ENCODE data around the gene MMP17. TPM values are rescaled to one million over a fixed set of nuclear protein-coding genes. Genes with fewer than 3 reads are reported as not detected.

MMP17 gene
- total RNA-seq, 2 donors from 2014 or later = not detected

- H3K4me1 Mint-ChIP-seq (ENCODE audit: low read depth) = no peaks in the 10 kb centered on the region
- ATAC-seq (replicated peaks in 1 of 2) = no peak
- no peak overlapping the region for H3K4me3 Mint-ChIP-seq
- H3K36me3 Mint-ChIP-seq (ENCODE audit: insufficient read depth in 2 of 2) = peaks cover 3 to 23% of the 10 kb centered on the region in 2 donors
- no peaks in the 10 kb centered on the region for H3K27me3 Mint-ChIP-seq (ENCODE audit: low read depth)
- no peak overlapping the region for H3K27ac Mint-ChIP-seq
- DNase-seq = no peak
- no peaks in the 10 kb centered on the region for H3K9me3 Mint-ChIP-seq
These were observed 33.6 kb upstream of the MMP17 start for GRCh38 chr12:131794573-131794972.

DNA sequence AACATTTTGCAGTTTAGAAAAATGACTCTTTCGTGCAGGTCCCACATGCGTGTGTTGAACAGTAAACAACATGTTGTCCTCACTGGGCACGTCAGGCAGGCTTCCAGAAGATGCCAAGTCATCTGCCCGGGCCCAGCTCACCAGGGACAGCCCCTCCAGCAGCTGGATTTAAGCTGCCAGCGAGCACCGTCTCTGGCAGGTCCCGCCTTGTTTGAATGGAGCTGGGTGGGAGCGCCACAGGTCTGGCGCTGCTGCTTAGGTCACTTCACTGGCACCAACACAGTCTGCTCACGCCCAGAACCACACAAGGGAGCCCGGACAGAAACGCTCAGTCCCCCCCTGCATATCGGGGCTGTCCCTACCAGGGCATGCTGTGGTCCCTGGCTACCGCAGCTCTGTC, 33.1 kb upstream of the MMP17 start:
- Mint-ChIP-seq H3K36me3 (ENCODE audit: insufficient read depth in 2 of 2) (peaks cover under 1 to 20% of the 10 kb centered on the region in 2 donors), H3K27ac (no peak overlapping the region), H3K9me3 (no peaks in the 10 kb centered on the region), H3K27me3 (ENCODE audit: low read depth) (no peaks in the 10 kb centered on the region), H3K4me3 (no peak overlapping the region), H3K4me1 (ENCODE audit: low read depth) (no peaks in the 10 kb centered on the region)
- ATAC-seq (replicated peaks in 1 of 2) = no peak
- no peak for DNase-seq

DNA sequence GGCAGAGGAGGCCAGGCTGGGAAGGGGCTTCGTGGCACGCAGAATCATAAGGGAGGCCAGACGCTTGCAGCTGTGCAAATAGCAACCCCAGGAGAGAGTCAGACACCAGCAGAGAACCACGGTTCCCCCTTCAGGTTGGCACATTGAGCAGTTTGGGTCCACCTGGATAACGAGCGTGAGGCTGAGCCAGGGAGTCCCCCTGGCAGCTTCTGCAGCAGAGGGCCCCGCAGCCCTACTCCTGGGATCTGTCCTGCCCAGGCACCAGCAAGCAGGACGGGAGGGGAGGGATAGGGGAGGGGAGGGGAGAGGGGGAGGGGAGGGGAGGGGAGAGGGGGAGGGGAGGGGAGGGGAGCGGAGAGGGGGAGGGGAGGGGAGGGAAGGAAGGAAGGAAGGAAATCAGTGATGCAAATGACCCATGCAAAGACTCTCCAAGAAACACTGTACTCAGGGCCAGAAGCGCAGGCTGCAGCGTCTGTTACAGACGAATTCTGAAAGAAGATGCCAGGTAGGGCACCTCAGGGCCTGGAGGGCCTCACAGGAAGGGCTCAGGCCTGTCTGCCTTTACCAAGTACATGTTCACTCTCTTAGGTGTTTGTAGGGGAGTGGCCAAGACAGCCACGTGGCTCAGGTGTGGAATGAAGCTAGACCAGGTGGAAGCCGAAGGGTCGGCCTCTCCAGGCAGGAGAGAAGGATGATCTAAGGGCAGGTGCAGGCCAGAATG, 32.3 kb upstream of the MMP17 start:
- Mint-ChIP-seq H3K36me3 (ENCODE audit: insufficient read depth in 2 of 2) (peaks cover 1 to 15% of the 10 kb centered on the region in 2 donors), H3K27ac (no peak overlapping the region), H3K27me3 (ENCODE audit: low read depth) (no peaks in the 10 kb centered on the region), H3K4me1 (ENCODE audit: low read depth) (no peaks in the 10 kb centered on the region), H3K9me3 (no peaks in the 10 kb centered on the region), H3K4me3 (no peak overlapping the region)
- ATAC-seq (replicated peaks in 1 of 2) (no peak), DNase-seq (no peak)

- Mint-ChIP-seq H3K27ac (no peak overlapping the region), H3K4me1 (ENCODE audit: low read depth) (no peaks in the 10 kb centered on the region), H3K4me3 (no peak overlapping the region), H3K36me3 (ENCODE audit: insufficient read depth in 2 of 2) (peaks cover 3 to 16% of the 10 kb centered on the region in 2 donors), H3K27me3 (ENCODE audit: low read depth) (no peaks in the 10 kb centered on the region), H3K9me3 (no peaks in the 10 kb centered on the region)
- ATAC-seq (replicated peaks in 1 of 2) = no peak
- DNase-seq = no peak
These were observed 31.8 kb upstream of the MMP17 start for GRCh38 chr12:131796411-131796736.

GRCh38 chr12:131796754-131797587, 31.2 kb upstream of the MMP17 start:
- Mint-ChIP-seq H3K4me1 (ENCODE audit: low read depth) (no peaks in the 10 kb centered on the region), H3K9me3 (no peaks in the 10 kb centered on the region), H3K27me3 (ENCODE audit: low read depth) (no peaks in the 10 kb centered on the region), H3K4me3 (no peak overlapping the region), H3K36me3 (ENCODE audit: insufficient read depth in 2 of 2) (peaks cover 4 to 16% of the 10 kb centered on the region in 2 donors), H3K27ac (no peak overlapping the region)
- DNase-seq (no peak), ATAC-seq (replicated peaks in 1 of 2) (no peak)

DNA sequence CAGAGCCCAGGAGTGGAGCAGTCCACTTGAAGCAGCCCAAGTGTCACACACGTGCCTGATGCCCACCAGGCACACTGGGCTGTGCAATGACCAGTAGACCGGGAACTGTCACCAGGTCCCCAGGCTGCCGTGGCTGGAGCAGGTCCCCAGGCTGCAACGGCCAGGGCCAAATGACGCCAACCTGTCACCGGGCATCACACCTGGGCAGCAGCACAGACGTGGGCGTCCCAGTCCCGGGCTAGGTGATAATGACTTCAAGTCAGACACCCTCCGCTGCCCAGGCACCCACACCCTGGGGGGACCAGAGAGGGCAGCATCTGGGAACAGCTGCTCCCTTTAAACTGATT, 30.6 kb upstream of the MMP17 start:
- no peak overlapping the region for H3K27ac Mint-ChIP-seq
- H3K36me3 Mint-ChIP-seq (ENCODE audit: insufficient read depth in 2 of 2) = peaks cover 6 to 16% of the 10 kb centered on the region in 2 donors
- ATAC-seq (replicated peaks in 1 of 2) (peak in 1 of 2 donors; percentile 20), DNase-seq (no peak)
- no peaks in the 10 kb centered on the region for H3K9me3 Mint-ChIP-seq
- H3K4me3 Mint-ChIP-seq = no peak overlapping the region
- H3K4me1 Mint-ChIP-seq (ENCODE audit: low read depth) = no peaks in the 10 kb centered on the region
- no peaks in the 10 kb centered on the region for H3K27me3 Mint-ChIP-seq (ENCODE audit: low read depth)

DNA sequence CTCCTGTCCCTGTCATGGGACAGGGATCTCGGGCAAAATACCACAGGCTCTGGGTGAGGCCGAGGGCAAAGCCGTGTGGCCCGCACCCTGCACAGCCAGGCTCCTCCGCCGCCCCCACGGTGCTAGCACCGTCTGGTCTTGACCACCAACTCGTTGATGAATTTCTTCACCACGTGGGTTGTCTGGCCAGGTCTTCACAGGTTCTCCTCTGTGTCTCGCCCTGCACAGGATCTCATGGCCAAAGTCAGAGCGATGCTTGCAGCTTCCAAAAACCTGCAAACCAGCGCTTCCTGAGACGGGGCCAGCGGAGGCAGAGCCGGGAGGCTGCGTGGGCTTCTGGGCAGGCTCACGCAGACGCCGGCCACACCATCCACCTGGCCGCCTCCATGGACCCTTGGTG, 29.0 kb upstream of the MMP17 start:
- Mint-ChIP-seq H3K9me3 (no peaks in the 10 kb centered on the region), H3K4me1 (ENCODE audit: low read depth) (no peaks in the 10 kb centered on the region), H3K4me3 (no peak overlapping the region), H3K27ac (no peak overlapping the region), H3K36me3 (ENCODE audit: insufficient read depth in 2 of 2) (peaks cover 6 to 15% of the 10 kb centered on the region in 2 donors), H3K27me3 (ENCODE audit: low read depth) (no peaks in the 10 kb centered on the region)
- no peak for ATAC-seq (replicated peaks in 1 of 2)
- no peak for DNase-seq

GRCh38 chr12:131799828-131800593, 28.2 kb upstream of the MMP17 start:
- Mint-ChIP-seq H3K4me1 (ENCODE audit: low read depth) (no peaks in the 10 kb centered on the region), H3K9me3 (no peaks in the 10 kb centered on the region), H3K36me3 (ENCODE audit: insufficient read depth in 2 of 2) (peaks cover 6 to 15% of the 10 kb centered on the region in 2 donors), H3K4me3 (no peak overlapping the region), H3K27ac (no peak overlapping the region), H3K27me3 (ENCODE audit: low read depth) (no peaks in the 10 kb centered on the region)
- no peak for DNase-seq
- ATAC-seq (replicated peaks in 1 of 2) = no peak

DNA sequence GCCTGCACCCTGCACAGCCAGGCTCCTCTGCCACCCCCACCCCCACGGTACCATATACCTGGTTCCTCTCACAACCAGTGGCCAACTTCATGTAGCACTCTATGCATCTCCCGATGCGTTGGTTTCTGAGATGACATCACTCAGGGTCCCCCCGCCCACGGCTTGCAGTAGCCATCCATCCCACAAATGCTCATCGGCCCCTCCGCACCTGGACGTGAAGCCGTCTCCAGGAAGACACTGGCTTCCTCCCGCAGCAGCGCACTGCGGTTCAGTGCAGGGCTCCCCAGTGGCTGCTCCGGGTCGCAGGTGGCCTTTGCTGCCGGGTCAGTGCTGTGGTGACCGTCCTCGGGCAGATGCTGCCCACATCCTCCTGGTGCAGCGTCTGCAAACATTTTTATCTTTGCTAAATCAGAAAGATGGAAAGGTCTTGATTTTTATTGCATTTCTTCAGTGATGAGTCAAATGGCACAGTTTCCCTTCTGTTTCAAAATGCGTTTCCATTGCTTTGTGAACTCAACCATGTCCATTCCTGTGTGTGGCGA, 27.5 kb upstream of the MMP17 start:
- Mint-ChIP-seq H3K4me3 (no peak overlapping the region), H3K27me3 (ENCODE audit: low read depth) (no peaks in the 10 kb centered on the region), H3K4me1 (ENCODE audit: low read depth) (no peaks in the 10 kb centered on the region), H3K27ac (no peak overlapping the region), H3K9me3 (no peaks in the 10 kb centered on the region), H3K36me3 (ENCODE audit: insufficient read depth in 2 of 2) (peaks cover 6 to 15% of the 10 kb centered on the region in 2 donors)
- DNase-seq (no peak), ATAC-seq (replicated peaks in 1 of 2) (peak in 1 of 2 donors; percentile 20)

- DNase-seq (no peak), ATAC-seq (replicated peaks in 1 of 2) (no peak)
- H3K4me1 Mint-ChIP-seq (ENCODE audit: low read depth) = no peaks in the 10 kb centered on the region
- H3K27ac Mint-ChIP-seq = no peak overlapping the region
- H3K9me3 Mint-ChIP-seq = no peaks in the 10 kb centered on the region
- no peak overlapping the region for H3K4me3 Mint-ChIP-seq
- no peaks in the 10 kb centered on the region for H3K27me3 Mint-ChIP-seq (ENCODE audit: low read depth)
- peaks cover 6 to 15% of the 10 kb centered on the region in 2 donors for H3K36me3 Mint-ChIP-seq (ENCODE audit: insufficient read depth in 2 of 2)
These were observed 26.8 kb upstream of the MMP17 start for GRCh38 chr12:131801254-131801866.

DNA sequence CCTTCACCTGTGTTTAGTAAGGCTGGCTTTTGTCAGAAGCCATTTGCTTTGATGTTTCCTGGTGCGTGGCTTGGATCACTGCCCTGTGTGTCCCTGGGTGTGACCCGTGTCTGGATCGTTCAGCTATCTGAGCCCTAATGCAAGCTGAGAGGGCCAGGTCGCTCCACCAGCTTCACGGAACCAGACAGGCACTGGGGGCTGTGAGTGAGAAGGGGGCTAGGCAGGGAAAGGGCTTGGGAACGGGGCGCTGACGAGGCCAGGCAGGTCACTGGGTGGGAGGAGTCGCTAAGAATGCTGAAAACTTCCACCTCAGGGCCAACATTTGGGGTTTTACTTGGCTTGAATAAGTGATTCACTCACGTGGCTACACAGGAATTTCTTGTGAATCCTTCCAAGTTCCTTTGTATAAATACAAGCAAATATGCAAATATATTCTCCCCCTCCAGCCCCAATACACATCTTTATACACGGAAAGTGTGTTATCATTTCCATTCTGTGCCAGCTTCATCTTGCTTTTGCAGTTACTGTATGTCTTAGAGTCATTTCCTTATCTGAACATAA, 24.2 kb upstream of the MMP17 start:
- no peaks in the 10 kb centered on the region for H3K27me3 Mint-ChIP-seq (ENCODE audit: low read depth)
- H3K27ac Mint-ChIP-seq = peak overlapping the region; percentile 67
- no peak for ATAC-seq (replicated peaks in 1 of 2)
- peaks cover 6% of the 10 kb centered on the region in 2 donors for H3K36me3 Mint-ChIP-seq (ENCODE audit: insufficient read depth in 2 of 2)
- H3K9me3 Mint-ChIP-seq = no peaks in the 10 kb centered on the region
- H3K4me1 Mint-ChIP-seq (ENCODE audit: low read depth) = no peaks in the 10 kb centered on the region
- H3K4me3 Mint-ChIP-seq = no peak overlapping the region
- DNase-seq = no peak

GRCh38 chr12:131805421-131805820, 22.8 kb upstream of the MMP17 start:
- H3K4me1 Mint-ChIP-seq (ENCODE audit: low read depth) = no peaks in the 10 kb centered on the region
- H3K4me3 Mint-ChIP-seq = no peak overlapping the region
- ATAC-seq (replicated peaks in 1 of 2) = no peak
- H3K9me3 Mint-ChIP-seq = no peaks in the 10 kb centered on the region
- H3K36me3 Mint-ChIP-seq (ENCODE audit: insufficient read depth in 2 of 2) = peaks cover 3 to 6% of the 10 kb centered on the region in 2 donors
- no peaks in the 10 kb centered on the region for H3K27me3 Mint-ChIP-seq (ENCODE audit: low read depth)
- no peak for DNase-seq
- no peak overlapping the region for H3K27ac Mint-ChIP-seq

Measured in activated T-cell treated with anti-CD3 and anti-CD28 coated beads, Interleukin-2, amount 50 U/mL, for 72 hours (primary cell).